ACHN (cell line): ENCODE results near the gene FMN2.

Source experiments
- DNase-seq: peaks from one replicate; pipeline ENCODE4 v3.0.0-alpha.2; 2015
- in situ Hi-C: cut with HindIII; loops from 2 replicates; pipeline ENCODE4 v1.10.0; 2017; ENCODE audit warnings: low sequenced_read_pairs, low pct_ligation_motif_present, low pct_unique_long_range_greater_than_20kb

The FMN2 gene

GRCh38 chr1:240093120-240093961 lies 1.7 kb downstream of the FMN2 start:
- DNase-seq, result no peak
- in situ Hi-C loops, result no loop called here

- DNase-seq, result no peak
- in situ Hi-C loops, result no loop called here
These were observed 2.5 kb downstream of the FMN2 start for GRCh38 chr1:240094041-240094722.

GRCh38 chr1:240096974-240097373 lies 5.3 kb downstream of the FMN2 start:
- in situ Hi-C loops, result no loop called here
- no peak for DNase-seq

GRCh38 chr1:240098534-240098933 lies 6.9 kb downstream of the FMN2 start:
- no peak for DNase-seq
- in situ Hi-C loops, result no loop called here

- in situ Hi-C loops, result no loop called here
- DNase-seq, result no peak
These were observed 7.6 kb downstream of the FMN2 start for GRCh38 chr1:240099329-240099728.

GRCh38 chr1:240099748-240100147 lies 8.1 kb downstream of the FMN2 start:
- in situ Hi-C loops, result no loop called here
- no peak for DNase-seq

- in situ Hi-C loops, result no loop called here
- peak; percentile 55 for DNase-seq
These were observed 8.8 kb downstream of the FMN2 start for GRCh38 chr1:240100371-240100934.

- in situ Hi-C loops, result no loop called here
- DNase-seq, result no peak
These were observed 9.6 kb downstream of the FMN2 start for GRCh38 chr1:240101306-240101705.

- in situ Hi-C loops, result no loop called here
- no peak for DNase-seq
These were observed 10.1 kb downstream of the FMN2 start for GRCh38 chr1:240101737-240102136.

GRCh38 chr1:240104672-240105071 lies 13.0 kb downstream of the FMN2 start:
- DNase-seq, result no peak
- in situ Hi-C loops, result no loop called here

- in situ Hi-C loops, result no loop called here
- DNase-seq, result peak; percentile 76
These were observed 15.5 kb downstream of the FMN2 start for GRCh38 chr1:240107058-240107684.

- in situ Hi-C loops, result no loop called here
These were observed 17.4 kb downstream of the FMN2 start for GRCh38 chr1:240109130-240109529.

GRCh38 chr1:240109920-240110636 lies 18.4 kb downstream of the FMN2 start:
- in situ Hi-C loops, result no loop called here

More at GRCh38 chr1:240109130-240109529, 17.4 kb downstream of the FMN2 start:
- DNase-seq, result no peak

GRCh38 chr1:240111558-240111957 lies 19.9 kb downstream of the FMN2 start:
- DNase-seq, result no peak
- in situ Hi-C loops, result no loop called here

More at GRCh38 chr1:240109920-240110636, 18.4 kb downstream of the FMN2 start:
- DNase-seq, result no peak

GRCh38 chr1:240114222-240114621 lies 22.5 kb downstream of the FMN2 start:
- in situ Hi-C loops, result no loop called here
- DNase-seq, result no peak

GRCh38 chr1:240115831-240116230 lies 24.1 kb downstream of the FMN2 start:
- DNase-seq, result no peak
- in situ Hi-C loops, result no loop called here

- in situ Hi-C loops, result no loop called here
- DNase-seq, result no peak
These were observed 25.4 kb downstream of the FMN2 start for GRCh38 chr1:240116831-240117769.

GRCh38 chr1:240117930-240118329 lies 26.2 kb downstream of the FMN2 start:
- in situ Hi-C loops, result no loop called here
- no peak for DNase-seq
